Measurements from ENCODE around the gene MBNL1.

MBNL1 gene

GRCh38 chr3:152315623-152316022, 46.9 kb downstream of the MBNL1 start:
- TF ChIP-seq, protein P1, sequence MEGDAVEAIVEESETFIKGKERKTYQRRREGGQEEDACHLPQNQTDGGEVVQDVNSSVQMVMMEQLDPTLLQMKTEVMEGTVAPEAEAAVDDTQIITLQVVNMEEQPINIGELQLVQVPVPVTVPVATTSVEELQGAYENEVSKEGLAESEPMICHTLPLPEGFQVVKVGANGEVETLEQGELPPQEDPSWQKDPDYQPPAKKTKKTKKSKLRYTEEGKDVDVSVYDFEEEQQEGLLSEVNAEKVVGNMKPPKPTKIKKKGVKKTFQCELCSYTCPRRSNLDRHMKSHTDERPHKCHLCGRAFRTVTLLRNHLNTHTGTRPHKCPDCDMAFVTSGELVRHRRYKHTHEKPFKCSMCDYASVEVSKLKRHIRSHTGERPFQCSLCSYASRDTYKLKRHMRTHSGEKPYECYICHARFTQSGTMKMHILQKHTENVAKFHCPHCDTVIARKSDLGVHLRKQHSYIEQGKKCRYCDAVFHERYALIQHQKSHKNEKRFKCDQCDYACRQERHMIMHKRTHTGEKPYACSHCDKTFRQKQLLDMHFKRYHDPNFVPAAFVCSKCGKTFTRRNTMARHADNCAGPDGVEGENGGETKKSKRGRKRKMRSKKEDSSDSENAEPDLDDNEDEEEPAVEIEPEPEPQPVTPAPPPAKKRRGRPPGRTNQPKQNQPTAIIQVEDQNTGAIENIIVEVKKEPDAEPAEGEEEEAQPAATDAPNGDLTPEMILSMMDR (IDR thresholded peaks at IDR 0.05) = no peak
- Histone ChIP-seq H3K9me3 (no peaks in the 10 kb centered on the region), H3K27ac (peak overlapping the region; percentile 71 to 75), H3K4me1 (peaks cover 0 to 98% (median 58%) of the 10 kb centered on the region in 4 donors), H3K4me3 (no peak overlapping the region), H3K27me3 (no peaks in the 10 kb centered on the region), H3K36me3 (no peaks in the 10 kb centered on the region)
- DNase-seq = no peak
- intact Hi-C loops (cut with DNase I; ENCODE audit: low total_unique reads) = no loop called here

DNA sequence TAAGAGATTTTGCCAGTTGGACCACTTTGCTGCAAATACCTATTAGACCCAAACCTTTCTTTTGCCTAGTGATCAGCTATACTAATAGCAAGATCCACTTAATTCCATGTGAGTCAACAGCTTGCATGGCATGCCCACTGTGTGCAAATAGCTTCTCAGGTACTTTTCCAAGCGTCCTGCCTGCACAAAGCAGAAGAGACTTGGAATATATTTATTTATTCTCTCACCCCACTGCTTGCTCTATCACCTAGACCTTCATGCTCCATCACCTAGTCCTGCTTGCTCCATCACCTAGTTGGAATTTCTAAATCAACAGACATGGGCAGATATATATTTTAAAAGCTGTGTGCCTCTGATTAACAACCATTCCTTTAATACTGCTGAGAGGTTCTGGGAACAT, 47.6 kb downstream of the MBNL1 start:
- no peak for DNase-seq

GRCh38 chr3:152317184-152317583, 48.5 kb downstream of the MBNL1 start:
- TF ChIP-seq, protein P1 (IDR thresholded peaks at IDR 0.05) = no peak
- Histone ChIP-seq H3K4me1 (peaks cover 0 to 100% (median 68%) of the 10 kb centered on the region in 4 donors), H3K27me3 (no peaks in the 10 kb centered on the region), H3K4me3 (peak overlapping the region in 1 of 2 donors; percentile 5), H3K27ac (peak overlapping the region; percentile 71 to 75), H3K36me3 (no peaks in the 10 kb centered on the region), H3K9me3 (no peaks in the 10 kb centered on the region)
- no peak for DNase-seq
- intact Hi-C loops (cut with DNase I; ENCODE audit: low total_unique reads) = no loop called here

More for the DNA sequence above, 47.6 kb downstream of the MBNL1 start:
- TF ChIP-seq, protein P1 (IDR thresholded peaks at IDR 0.05) = no peak
- Histone ChIP-seq H3K27ac (peak overlapping the region; percentile 71 to 75), H3K4me1 (peaks cover 0 to 98% (median 63%) of the 10 kb centered on the region in 4 donors), H3K36me3 (no peaks in the 10 kb centered on the region), H3K27me3 (no peaks in the 10 kb centered on the region), H3K4me3 (no peak overlapping the region), H3K9me3 (no peaks in the 10 kb centered on the region)
- intact Hi-C loops (cut with DNase I; ENCODE audit: low total_unique reads) = no loop called here

GRCh38 chr3:152317956-152318355, 49.2 kb downstream of the MBNL1 start:
- Histone ChIP-seq H3K27me3 (no peaks in the 10 kb centered on the region), H3K9me3 (no peaks in the 10 kb centered on the region), H3K27ac (peak overlapping the region; percentile 71 to 75), H3K36me3 (no peaks in the 10 kb centered on the region), H3K4me1 (peaks cover 0 to 100% (median 72%) of the 10 kb centered on the region in 4 donors), H3K4me3 (no peak overlapping the region)
- TF ChIP-seq, protein P1 (IDR thresholded peaks at IDR 0.05) = no peak
- intact Hi-C loops (cut with DNase I; ENCODE audit: low total_unique reads) = no loop called here
- no peak for DNase-seq

DNA sequence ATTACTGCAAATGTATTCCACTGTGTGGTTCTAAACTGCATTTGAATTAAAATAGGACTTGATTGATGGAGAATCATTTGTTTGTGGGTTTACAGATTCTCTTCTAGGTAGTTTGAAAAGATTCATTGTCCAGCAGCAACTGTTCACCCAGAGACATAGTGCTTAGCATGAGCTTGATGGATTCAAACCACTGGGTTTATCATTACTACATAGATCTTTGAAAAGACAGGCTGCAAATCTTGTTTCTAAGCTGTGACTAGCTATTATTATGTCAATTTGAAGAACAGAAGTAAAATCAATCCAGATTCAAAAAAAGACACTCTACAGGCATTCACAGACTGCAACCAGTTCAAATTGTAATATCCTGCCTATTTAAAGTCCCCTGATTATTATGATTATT, 49.8 kb downstream of the MBNL1 start:
- H3K4me3 ChIP-seq = no peak overlapping the region
- DNase-seq = no peak
- no peaks in the 10 kb centered on the region for H3K9me3 ChIP-seq
- intact Hi-C loops (cut with DNase I; ENCODE audit: low total_unique reads) = no loop called here
- no peaks in the 10 kb centered on the region for H3K36me3 ChIP-seq
- H3K27me3 ChIP-seq = no peaks in the 10 kb centered on the region
- TF ChIP-seq, protein P1 (IDR thresholded peaks at IDR 0.05) = no peak
- peak overlapping the region; percentile 71 to 75 for H3K27ac ChIP-seq
- H3K4me1 ChIP-seq = peaks cover 0 to 100% (median 76%) of the 10 kb centered on the region in 4 donors

DNA sequence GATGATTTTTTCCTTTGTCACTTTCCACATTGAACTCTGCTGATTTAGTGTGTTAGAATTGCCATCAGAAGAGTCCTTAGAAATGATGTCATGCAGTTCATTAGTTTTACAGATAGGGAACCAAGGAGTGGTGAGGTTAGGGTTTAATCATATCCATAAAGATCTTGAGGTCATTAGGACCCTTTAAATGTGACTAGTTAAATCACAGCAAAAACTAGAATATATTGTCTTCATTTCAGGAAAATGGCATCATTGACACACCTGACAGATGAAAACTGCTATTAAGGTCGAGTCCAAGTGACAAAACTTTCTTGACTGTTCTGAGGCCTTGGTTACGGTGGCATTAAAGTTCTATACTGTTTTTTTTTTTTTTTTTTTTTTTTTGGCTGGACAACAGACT, 50.5 kb downstream of the MBNL1 start:
- TF ChIP-seq, protein P1 (IDR thresholded peaks at IDR 0.05) = no peak
- Histone ChIP-seq H3K27ac (peak overlapping the region; percentile 71 to 75), H3K27me3 (no peaks in the 10 kb centered on the region), H3K4me3 (no peak overlapping the region), H3K36me3 (no peaks in the 10 kb centered on the region), H3K4me1 (peaks cover 0 to 100% (median 73%) of the 10 kb centered on the region in 4 donors), H3K9me3 (no peaks in the 10 kb centered on the region)
- intact Hi-C loops (cut with DNase I; ENCODE audit: low total_unique reads) = no loop called here
- DNase-seq = no peak
